Osteoblast (primary cell): ENCODE data around the gene PLCB4. TPM values are rescaled to one million over a fixed set of nuclear protein-coding genes. Genes with fewer than 3 reads are reported as not detected.

Experiments
- DNase-seq: peaks from one replicate; pipeline ENCODE4 v3.0.0; 2011; ENCODE audit warnings: low spot score, mixed read lengths; ENCODE audit not compliant: insufficient read length; ENCODE audit errors: missing footprints
- H2AFZ ChIP-seq: 2 replicates; pipeline ENCODE4 v1.6.0; 2011; ENCODE audit warnings: mild to moderate bottlenecking, low read length
- H3K27ac ChIP-seq: 2 replicates; pipeline ENCODE4 v1.5.1; 2011; ENCODE audit warnings: mild to moderate bottlenecking, low read depth, low read length, moderate library complexity
- H3K27me3 ChIP-seq: 2 replicates; pipeline ENCODE4 v1.6.0; 2012; ENCODE audit warnings: mild to moderate bottlenecking, control low read depth, inconsistent platforms, low read length, moderate library complexity; ENCODE audit not compliant: insufficient read depth
- H3K36me3 ChIP-seq: 2 replicates; pipeline ENCODE4 v1.5.1; 2011; ENCODE audit warnings: mild to moderate bottlenecking, low read length, control low read depth, moderate library complexity; ENCODE audit not compliant: insufficient read depth
- H3K4me1 ChIP-seq: 2 replicates; pipeline ENCODE4 v1.5.1; 2011; ENCODE audit warnings: mild to moderate bottlenecking, low read length, control low read depth, moderate library complexity; ENCODE audit not compliant: insufficient read depth
- H3K4me2 ChIP-seq: 2 replicates; pipeline ENCODE4 v1.6.0; 2011; ENCODE audit warnings: mild to moderate bottlenecking, low read length; ENCODE audit not compliant: insufficient read depth
- H3K4me3 ChIP-seq: fragments of 200-600 bp; sonication (generic); 3 replicates; pipeline ENCODE4 v1.5.1; 2012; ENCODE audit warnings: mild to moderate bottlenecking, low read length, inconsistent platforms; ENCODE audit not compliant: insufficient read depth
- H3K79me2 ChIP-seq: 2 replicates; pipeline ENCODE4 v1.6.0; 2012; ENCODE audit warnings: mild to moderate bottlenecking, low read length, control low read depth, inconsistent platforms; ENCODE audit not compliant: insufficient read depth
- H3K9me3 ChIP-seq: 2 replicates; pipeline ENCODE4 v1.5.1; 2011; ENCODE audit warnings: low read depth, low read length, control low read depth
- H4K20me1 ChIP-seq: 2 replicates; pipeline ENCODE4 v1.6.0; 2012; ENCODE audit warnings: mild to moderate bottlenecking, low read length, control low read depth; ENCODE audit not compliant: insufficient read depth
- CTCF ChIP-seq: IDR thresholded peaks from 2 replicates; pipeline ENCODE4 v1.5.1; 2011; ENCODE audit warnings: mild to moderate bottlenecking, low read depth, low read length, moderate library complexity; ENCODE audit errors: extremely low read depth
- total RNA-seq: library from RNA; depleted of rRNA; stranded (reverse); fragments of >200 nt; gene quantifications from 2 replicates; pipeline ENCODE4 v1.2.3, GENCODE V29; 2012

The PLCB4 gene
- total RNA-seq, 1 donor: 13.0 TPM

- DNase-seq: no peak
- no peaks in the 10 kb centered on the region for H3K36me3 ChIP-seq
- no peak overlapping the region for H3K27ac ChIP-seq
- H3K27me3 ChIP-seq: no peaks in the 10 kb centered on the region
- H3K9me3 ChIP-seq: no peaks in the 10 kb centered on the region
- peaks cover 40% of the 10 kb centered on the region for H3K79me2 ChIP-seq
- peaks cover 3% of the 10 kb centered on the region for H4K20me1 ChIP-seq
- peaks cover 17% of the 10 kb centered on the region for H3K4me1 ChIP-seq
- TF ChIP-seq CTCF: no peak
- peak overlapping the region; percentile 78 for H3K4me2 ChIP-seq
- no peak overlapping the region for H3K4me3 ChIP-seq
- no peak overlapping the region for H2AFZ ChIP-seq
Observed at GRCh38 chr20:9161311-9161710, 92.4 kb downstream of the PLCB4 start.

- H3K79me2 ChIP-seq: peaks cover 42% of the 10 kb centered on the region
- peaks cover 17% of the 10 kb centered on the region for H3K4me1 ChIP-seq
- no peak for TF ChIP-seq CTCF
Observed at GRCh38 chr20:9163251-9163650, 94.4 kb downstream of the PLCB4 start.

GRCh38 chr20:9163995-9164394 lies 95.1 kb downstream of the PLCB4 start:
- no peak for TF ChIP-seq CTCF
- Histone ChIP-seq H3K4me3 (no peak overlapping the region), H3K27me3 (no peaks in the 10 kb centered on the region), H4K20me1 (peaks cover 3% of the 10 kb centered on the region), H3K4me2 (no peak overlapping the region), H3K9me3 (no peaks in the 10 kb centered on the region), H3K36me3 (no peaks in the 10 kb centered on the region), H3K4me1 (peaks cover 17% of the 10 kb centered on the region), H3K79me2 (peaks cover 36% of the 10 kb centered on the region), H3K27ac (no peak overlapping the region), H2AFZ (no peak overlapping the region)
- no peak for DNase-seq

More at GRCh38 chr20:9163251-9163650, 94.4 kb downstream of the PLCB4 start:
- H3K4me3 ChIP-seq: no peak overlapping the region
- no peaks in the 10 kb centered on the region for H3K9me3 ChIP-seq
- no peaks in the 10 kb centered on the region for H3K36me3 ChIP-seq
- peaks cover 3% of the 10 kb centered on the region for H4K20me1 ChIP-seq
- no peak overlapping the region for H2AFZ ChIP-seq
- H3K4me2 ChIP-seq: no peak overlapping the region
- no peak overlapping the region for H3K27ac ChIP-seq
- H3K27me3 ChIP-seq: no peaks in the 10 kb centered on the region
- no peak for DNase-seq

GRCh38 chr20:9165261-9165660 lies 96.4 kb downstream of the PLCB4 start:
- H3K9me3 ChIP-seq: no peaks in the 10 kb centered on the region
- peaks cover 3% of the 10 kb centered on the region for H4K20me1 ChIP-seq
- H3K36me3 ChIP-seq: no peaks in the 10 kb centered on the region
- H3K4me3 ChIP-seq: no peak overlapping the region
- H2AFZ ChIP-seq: no peak overlapping the region
- no peak for TF ChIP-seq CTCF
- no peak overlapping the region for H3K4me2 ChIP-seq
- H3K4me1 ChIP-seq: peaks cover 12% of the 10 kb centered on the region
- H3K79me2 ChIP-seq: peaks cover 38% of the 10 kb centered on the region
- H3K27ac ChIP-seq: no peak overlapping the region
- no peaks in the 10 kb centered on the region for H3K27me3 ChIP-seq
- DNase-seq: no peak
